OCI-LY3 (cell line): ENCODE data around the gene COA3.

ENCODE experiments used
- H2AFZ ChIP-seq: fragments of 200-600, 300-600 bp; shearing (Covaris generic); 2 replicates; pipeline ENCODE4 v1.6.0; 2014; ENCODE audit warnings: antibody characterized with exemption, low read depth, low read length
- H3K27ac ChIP-seq: fragments of 200-600, 300-600 bp; sonication (generic); 2 replicates; pipeline ENCODE4 v1.5.1; 2014; ENCODE audit warnings: mild to moderate bottlenecking, low read length, moderate library complexity, mixed read lengths
- H3K27me3 ChIP-seq: fragments of 200-600, 300-600 bp; sonication (generic); 2 replicates; pipeline ENCODE4 v1.6.1; 2014; ENCODE audit warnings: low read depth, low read length, mixed read lengths
- H3K36me3 ChIP-seq: fragments of 200-600, 300-600 bp; sonication (generic); replicated peaks from 2 replicates; pipeline ENCODE3; 2014; ENCODE audit warnings: low read depth, low read length, mixed read lengths
- H3K4me1 ChIP-seq: fragments of 300-600, 200-600 bp; sonication (generic); 2 replicates; pipeline ENCODE4 v1.6.1; 2014; ENCODE audit warnings: low read length, mixed read lengths
- H3K4me2 ChIP-seq: fragments of 200-600, 300-600 bp; sonication (generic); 2 replicates; pipeline ENCODE4 v1.6.1; 2014; ENCODE audit warnings: low read length, mixed read lengths
- H3K4me3 ChIP-seq: fragments of 300-600, 200-600 bp; sonication (generic); 2 replicates; pipeline ENCODE4 v1.5.1; 2014; ENCODE audit warnings: antibody characterized with exemption, mild to moderate bottlenecking, low read length, moderate library complexity
- H3K79me2 ChIP-seq: fragments of 300-600, 200-600 bp; shearing (Covaris generic); 2 replicates; pipeline ENCODE4 v1.6.1; 2014; ENCODE audit warnings: mild to moderate bottlenecking, low read length, mixed read lengths
- H3K9ac ChIP-seq: fragments of 300-600, 200-600 bp; shearing (Covaris generic); 2 replicates; pipeline ENCODE4 v1.6.0; 2014; ENCODE audit warnings: mild to moderate bottlenecking, low read length, moderate library complexity
- H3K9me3 ChIP-seq: fragments of 200-600, 300-600 bp; shearing (Covaris generic); 2 replicates; pipeline ENCODE4 v1.6.1; 2014; ENCODE audit warnings: low read length, mixed read lengths; ENCODE audit not compliant: insufficient read depth
- H4K20me1 ChIP-seq: fragments of 200-600, 300-600 bp; sonication (generic); 2 replicates; pipeline ENCODE4 v1.6.1; 2016; ENCODE audit warnings: low read length, mixed read lengths; ENCODE audit not compliant: insufficient read depth
- EZH2phosphoT487 ChIP-seq: fragments of 200-600 bp; shearing (Covaris generic); IDR thresholded peaks from 2 replicates; pipeline ENCODE4 v1.6.1; 2018; ENCODE audit warnings: antibody characterized with exemption, mixed run types, low read depth
- TF ChIP-seq, protein P1 (sequence below): fragments of 200-600, 300-600 bp; sonication (generic); IDR thresholded peaks from 2 replicates; pipeline ENCODE4 v1.5.1; 2014; ENCODE audit warnings: antibody characterized with exemption, low read length, low read depth

The COA3 gene

DNA sequence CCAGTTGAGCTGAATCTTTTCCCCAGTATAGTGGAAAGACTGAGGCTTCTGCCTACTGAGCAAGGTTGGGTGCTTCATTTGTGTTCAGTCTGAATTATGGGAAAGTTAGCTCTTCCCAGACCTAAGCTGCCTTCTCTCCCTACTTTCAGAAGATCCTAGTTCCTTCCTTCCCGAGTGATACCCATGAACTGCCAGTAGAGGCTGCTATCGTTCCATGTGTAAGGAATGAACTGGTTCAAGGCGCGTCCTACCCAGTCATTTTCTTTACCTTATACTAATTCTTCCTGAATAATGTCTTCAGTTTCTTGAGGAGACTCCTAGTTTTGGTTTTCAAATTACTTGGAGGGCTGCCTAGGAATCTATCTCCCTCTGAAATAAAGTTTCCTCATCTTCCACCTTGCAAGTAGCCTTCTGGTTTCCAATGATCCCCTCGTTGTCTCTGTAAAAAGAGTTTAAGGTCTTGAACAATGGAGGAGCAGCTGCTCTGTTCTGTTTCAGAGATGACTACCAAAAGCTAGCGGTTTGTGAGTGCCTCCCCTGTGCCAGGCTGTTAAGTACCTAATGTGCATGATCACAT, 44.9 kb upstream of the COA3 start:
- Histone ChIP-seq H3K36me3 (peaks cover 58% of the 10 kb centered on the region), H3K9ac (no peak overlapping the region), H4K20me1 (no peaks in the 10 kb centered on the region), H3K4me2 (no peak overlapping the region), H3K27ac (no peak overlapping the region), H3K4me3 (no peak overlapping the region), H3K79me2 (no peaks in the 10 kb centered on the region), H3K9me3 (no peaks in the 10 kb centered on the region), H3K4me1 (no peaks in the 10 kb centered on the region), H2AFZ (no peak overlapping the region), H3K27me3 (no peaks in the 10 kb centered on the region)
- TF ChIP-seq EZH2phosphoT487, result no peak
- TF ChIP-seq, protein P1, sequence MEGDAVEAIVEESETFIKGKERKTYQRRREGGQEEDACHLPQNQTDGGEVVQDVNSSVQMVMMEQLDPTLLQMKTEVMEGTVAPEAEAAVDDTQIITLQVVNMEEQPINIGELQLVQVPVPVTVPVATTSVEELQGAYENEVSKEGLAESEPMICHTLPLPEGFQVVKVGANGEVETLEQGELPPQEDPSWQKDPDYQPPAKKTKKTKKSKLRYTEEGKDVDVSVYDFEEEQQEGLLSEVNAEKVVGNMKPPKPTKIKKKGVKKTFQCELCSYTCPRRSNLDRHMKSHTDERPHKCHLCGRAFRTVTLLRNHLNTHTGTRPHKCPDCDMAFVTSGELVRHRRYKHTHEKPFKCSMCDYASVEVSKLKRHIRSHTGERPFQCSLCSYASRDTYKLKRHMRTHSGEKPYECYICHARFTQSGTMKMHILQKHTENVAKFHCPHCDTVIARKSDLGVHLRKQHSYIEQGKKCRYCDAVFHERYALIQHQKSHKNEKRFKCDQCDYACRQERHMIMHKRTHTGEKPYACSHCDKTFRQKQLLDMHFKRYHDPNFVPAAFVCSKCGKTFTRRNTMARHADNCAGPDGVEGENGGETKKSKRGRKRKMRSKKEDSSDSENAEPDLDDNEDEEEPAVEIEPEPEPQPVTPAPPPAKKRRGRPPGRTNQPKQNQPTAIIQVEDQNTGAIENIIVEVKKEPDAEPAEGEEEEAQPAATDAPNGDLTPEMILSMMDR, result peak; percentile 69

DNA sequence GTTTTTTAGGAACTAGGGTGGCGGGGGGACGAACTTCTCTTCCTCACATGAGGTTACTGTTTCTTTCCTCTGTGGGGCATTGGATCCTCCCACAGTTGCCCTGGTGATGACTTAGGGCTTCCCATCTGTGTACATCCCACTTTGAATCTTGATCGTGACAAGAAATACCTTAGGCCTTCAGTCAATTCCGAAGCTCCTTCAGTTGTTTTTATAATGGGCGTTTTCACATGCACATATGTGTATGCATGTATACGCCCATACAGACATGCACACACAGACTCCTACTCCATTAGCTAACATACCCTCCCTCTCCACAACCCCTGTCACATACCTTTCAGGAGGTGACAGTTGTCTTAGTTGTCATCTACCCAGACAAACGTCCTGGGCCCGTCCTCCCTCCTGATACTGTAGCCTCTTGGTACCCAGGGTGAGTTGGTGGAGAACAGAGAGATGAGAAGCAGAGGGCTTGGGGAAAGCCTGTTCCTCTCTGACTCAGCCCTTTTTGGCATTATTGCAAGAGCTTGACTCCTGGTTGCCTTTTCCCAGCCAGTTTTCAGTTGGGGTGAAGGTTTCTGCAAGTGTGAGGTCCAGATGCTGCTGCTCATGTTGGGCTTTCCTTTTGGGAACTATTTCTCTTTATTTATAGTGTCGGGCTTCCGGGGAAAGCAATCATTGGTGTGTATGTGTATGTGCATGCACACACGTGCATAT, 43.6 kb upstream of the COA3 start:
- Histone ChIP-seq H4K20me1 (no peaks in the 10 kb centered on the region; the same call in 1 of the 2 replicates), H3K4me1 (no peaks in the 10 kb centered on the region), H3K27ac (no peak overlapping the region), H3K4me2 (no peak overlapping the region), H3K36me3 (peaks cover 66% of the 10 kb centered on the region), H3K79me2 (peaks cover 7% of the 10 kb centered on the region), H3K9ac (no peak overlapping the region), H3K27me3 (no peaks in the 10 kb centered on the region), H3K9me3 (no peaks in the 10 kb centered on the region), H2AFZ (no peak overlapping the region), H3K4me3 (no peak overlapping the region)
- TF ChIP-seq EZH2phosphoT487, result no peak
- TF ChIP-seq, protein P1, result no peak

DNA sequence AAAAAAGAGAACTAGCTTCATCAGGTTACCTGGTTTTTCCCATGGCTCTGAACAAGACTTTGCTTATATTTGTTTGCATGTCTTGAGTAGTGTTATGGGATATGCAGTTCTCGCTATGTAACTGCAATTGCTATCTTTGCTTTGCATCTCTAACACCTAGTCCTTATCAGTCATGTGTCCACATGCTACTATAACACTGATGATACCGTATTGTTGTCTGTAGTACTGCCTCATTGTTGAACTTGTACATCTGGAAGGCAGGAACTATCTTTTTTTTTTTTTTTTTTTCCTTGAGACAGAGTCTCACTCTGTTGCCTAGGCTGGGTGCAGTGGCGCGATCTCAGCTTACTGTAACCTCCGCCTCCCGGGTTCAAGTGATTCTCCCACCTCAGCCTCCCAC, 37.2 kb upstream of the COA3 start:
- Histone ChIP-seq H3K9ac (no peak overlapping the region), H3K27me3 (no peaks in the 10 kb centered on the region), H3K27ac (no peak overlapping the region), H3K79me2 (peaks cover 53% of the 10 kb centered on the region), H4K20me1 (no peaks in the 10 kb centered on the region; the same call in 1 of the 2 replicates), H3K36me3 (peaks cover 37% of the 10 kb centered on the region), H3K4me2 (no peak overlapping the region), H3K9me3 (no peaks in the 10 kb centered on the region), H3K4me1 (peaks cover 13% of the 10 kb centered on the region), H3K4me3 (no peak overlapping the region), H2AFZ (no peak overlapping the region)
- no peak for TF ChIP-seq EZH2phosphoT487
- TF ChIP-seq, protein P1, result no peak

DNA sequence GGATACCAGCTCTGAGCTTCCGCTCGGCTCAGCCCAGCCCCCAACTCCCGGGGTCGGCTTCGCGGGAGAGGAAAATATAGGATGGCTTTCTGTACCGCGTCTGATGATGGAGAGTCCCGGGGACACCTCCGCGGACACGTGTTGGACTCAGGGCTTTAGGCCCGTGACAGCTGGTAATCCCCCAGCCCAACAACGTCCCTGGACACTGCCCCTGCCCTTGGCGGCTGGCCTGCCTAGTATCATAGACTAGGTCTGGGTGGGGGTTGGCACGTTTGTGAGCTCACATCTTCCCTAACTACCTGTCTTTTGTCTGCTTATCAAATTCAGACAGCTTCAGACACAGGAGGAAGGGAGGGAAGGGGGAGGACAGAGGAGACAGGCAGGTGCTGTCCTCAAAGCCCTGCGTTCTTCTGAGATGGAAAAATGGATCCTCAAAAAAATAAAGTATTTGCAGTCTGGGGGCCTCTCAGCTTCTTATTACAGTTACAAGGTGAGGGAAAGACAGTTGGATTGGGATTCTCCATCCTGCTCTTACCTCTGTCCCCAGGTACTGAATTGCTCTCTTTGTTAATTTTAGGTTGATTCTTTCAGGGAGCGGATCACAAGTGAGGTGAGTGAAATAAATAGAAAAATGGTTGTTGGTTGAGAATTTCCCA, 35.4 kb upstream of the COA3 start:
- TF ChIP-seq EZH2phosphoT487, result no peak
- TF ChIP-seq, protein P1, result no peak
- Histone ChIP-seq H3K4me3 (peak overlapping the region; percentile 99), H3K4me1 (peaks cover 13% of the 10 kb centered on the region), H3K9ac (peak overlapping the region; percentile 98), H3K79me2 (peaks cover 53% of the 10 kb centered on the region), H3K27me3 (no peaks in the 10 kb centered on the region), H3K27ac (peak overlapping the region; percentile 74), H3K4me2 (peak overlapping the region; percentile 98), H4K20me1 (no peaks in the 10 kb centered on the region; the same call in 1 of the 2 replicates), H3K9me3 (no peaks in the 10 kb centered on the region), H3K36me3 (peaks cover 28% of the 10 kb centered on the region), H2AFZ (no peak overlapping the region)
